NCI-H345 treated with DMSO at 0.1 percent for 48 hours (cell line): ENCODE measurements around the gene PTPRD.
"Not testable (repeated sequence)": the region's sequence is repeated elsewhere in the genome, so short reads cannot be mapped to it uniquely, and the experiment has no call there.

ENCODE experiments used
- DNase-seq: peaks from one replicate; lab custom pipeline; 2025; ENCODE audit not compliant: unreplicated experiment; lab: John Stamatoyannopoulos, UW

PTPRD gene

DNA sequence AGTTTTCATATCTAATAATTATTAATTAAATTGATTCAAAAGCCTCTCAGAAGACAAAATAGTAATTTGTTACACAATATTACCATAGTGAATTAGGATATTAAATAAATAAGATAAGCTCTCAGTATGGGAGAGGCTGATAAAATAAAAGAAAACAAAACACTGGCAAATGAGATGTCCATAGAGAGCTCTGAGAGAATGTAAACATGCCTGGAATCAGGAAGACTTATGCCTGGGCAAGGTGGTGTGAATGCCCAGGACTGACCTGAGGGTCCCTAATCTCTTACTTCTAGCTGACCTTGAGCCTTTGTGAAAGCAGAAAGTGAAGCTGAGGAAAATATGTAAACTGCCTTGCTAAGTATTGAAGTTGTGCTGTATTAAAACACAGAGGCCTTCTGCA is 616.5 kb downstream of the PTPRD start:
- no peak for DNase-seq

DNA sequence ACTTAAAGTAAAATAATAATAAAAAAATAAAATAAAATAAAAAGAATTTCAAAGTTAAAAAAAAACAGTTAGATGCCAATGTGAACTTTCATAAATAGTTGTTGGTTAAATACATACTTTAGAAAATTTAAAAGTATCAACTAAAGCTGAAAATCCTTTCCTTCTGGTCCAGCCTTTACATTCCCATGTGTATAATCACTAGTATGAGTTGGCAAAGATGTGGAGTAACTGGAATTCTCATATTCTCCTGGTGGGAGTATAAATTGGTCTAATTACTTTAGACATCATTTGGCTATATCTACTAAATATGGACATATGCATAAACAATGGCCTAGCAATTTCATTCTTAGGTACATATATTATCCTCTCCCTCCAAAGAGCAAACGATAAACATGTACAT is 619.9 kb downstream of the PTPRD start:
- DNase-seq: no peak

DNA sequence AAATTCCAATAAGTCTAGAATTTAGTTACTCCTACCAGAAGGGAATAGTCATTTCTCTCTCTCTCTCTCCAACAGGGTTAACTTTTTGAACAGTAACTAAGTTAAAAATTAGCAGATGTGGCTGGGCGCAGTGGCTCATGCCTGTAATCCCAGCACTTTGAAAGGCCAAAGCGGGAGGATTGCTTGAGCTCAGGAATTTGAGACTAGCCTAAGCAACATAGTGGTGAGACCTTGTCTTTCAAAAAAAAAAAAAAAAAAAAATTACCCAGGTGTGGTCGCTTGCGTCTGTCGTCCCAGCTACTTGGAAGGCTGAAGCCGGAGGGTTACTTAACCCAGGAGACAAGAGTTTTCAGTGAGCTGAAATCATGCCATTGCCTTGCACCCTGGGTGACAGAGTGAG is 639.7 kb downstream of the PTPRD start:
- DNase-seq: no peak

DNA sequence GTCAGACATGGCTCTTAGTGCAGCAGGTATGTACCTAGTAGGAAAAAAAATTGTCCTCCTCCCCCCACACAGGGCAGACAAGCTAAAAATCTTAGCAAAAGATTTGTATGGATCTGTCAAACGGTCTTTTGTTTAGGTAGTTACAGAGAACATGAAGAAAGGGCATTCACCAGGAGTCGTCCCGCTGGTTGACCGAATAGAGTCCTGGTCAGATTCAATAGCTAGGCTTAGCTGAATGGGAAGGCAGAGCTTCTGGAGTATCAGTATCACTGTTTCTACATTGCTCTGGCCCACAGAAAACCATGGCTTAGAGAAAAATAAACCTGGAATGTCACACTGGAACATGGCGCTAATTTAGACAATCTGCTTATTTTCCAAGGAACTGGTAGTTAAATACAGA is 642.3 kb downstream of the PTPRD start:
- DNase-seq: no peak

DNA sequence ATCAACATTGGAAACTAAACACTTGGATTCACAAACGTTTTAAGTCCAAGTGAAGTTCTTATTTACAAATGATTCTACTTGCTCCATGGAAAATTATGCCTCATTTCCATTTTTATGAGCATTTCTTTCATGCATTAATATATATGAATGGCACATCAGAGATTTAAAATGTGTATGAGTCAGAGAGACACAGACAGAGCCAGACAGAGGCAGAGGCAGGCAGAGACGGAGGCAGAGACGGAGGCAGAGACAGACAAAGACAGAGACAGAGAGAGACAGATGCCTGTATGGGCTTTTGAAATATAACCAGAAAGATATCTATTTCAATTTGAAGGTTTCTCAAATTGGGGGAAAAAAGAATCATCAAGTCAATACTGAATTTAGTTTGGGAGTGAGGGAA is 649.0 kb downstream of the PTPRD start:
- DNase-seq: no peak

DNA sequence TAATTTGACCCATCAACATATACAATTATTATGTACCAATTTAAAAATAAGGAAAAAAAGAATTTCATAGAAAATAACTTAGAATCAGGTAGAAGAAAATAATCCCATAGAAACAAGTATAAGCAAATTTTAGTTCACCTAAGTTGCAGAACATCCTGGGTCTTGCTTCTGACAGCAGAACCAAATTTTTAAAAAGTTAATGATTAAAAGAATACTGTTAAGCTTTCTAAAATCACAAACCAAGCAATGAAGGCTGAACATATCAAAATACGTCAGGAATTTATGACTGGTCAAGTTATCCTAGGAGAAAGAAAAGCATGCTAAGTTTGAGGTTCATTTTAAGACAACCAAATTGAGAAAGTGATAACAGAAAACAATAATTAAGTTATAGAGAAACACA is 650.9 kb downstream of the PTPRD start:
- no peak for DNase-seq

DNA sequence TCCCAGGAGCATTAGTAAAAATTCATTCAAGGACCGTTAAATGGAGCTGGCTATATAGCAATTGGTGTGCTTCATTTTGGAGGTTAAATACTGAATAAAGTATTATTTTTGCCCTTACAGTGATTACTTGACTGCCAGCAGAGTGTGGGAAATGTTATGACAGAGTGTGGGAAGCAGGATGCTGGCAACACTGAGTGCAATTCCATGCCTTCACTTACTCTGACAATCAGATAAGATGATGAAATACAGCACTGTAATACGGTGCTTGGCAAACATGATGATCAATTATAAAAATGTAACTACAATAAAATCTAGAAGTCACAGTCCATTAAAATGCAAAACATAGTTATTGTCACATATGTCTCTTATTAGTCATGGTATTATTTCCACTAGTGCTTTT is 651.3 kb downstream of the PTPRD start:
- DNase-seq: no peak

DNA sequence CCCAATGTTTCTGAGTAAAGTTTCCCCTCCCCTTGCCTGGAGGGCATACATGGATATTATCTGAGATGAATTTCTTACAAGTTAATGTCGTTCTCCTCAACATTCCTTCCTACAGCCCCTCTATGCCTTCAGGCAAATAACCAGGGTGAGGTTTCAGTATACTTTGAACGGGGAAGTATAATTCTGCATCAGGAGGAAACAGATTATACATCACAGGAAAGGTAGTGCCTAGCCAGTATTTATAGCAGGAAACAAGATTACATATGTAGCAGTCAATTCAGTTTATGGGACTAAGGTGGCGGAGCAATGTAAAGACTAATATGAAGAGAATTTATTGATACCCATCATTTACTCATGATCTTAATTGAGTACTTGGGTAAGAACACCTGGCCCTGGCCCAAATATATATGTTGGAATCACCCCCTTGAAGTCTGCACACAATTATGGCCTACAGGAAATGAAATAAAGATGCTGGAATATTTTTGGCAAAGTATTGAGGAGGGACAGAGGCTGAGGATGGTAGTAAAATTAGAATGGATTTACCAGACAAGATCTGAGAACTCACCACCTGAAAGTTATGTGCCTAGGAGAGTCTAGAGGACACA is 661.1 kb downstream of the PTPRD start:
- DNase-seq: no peak

DNA sequence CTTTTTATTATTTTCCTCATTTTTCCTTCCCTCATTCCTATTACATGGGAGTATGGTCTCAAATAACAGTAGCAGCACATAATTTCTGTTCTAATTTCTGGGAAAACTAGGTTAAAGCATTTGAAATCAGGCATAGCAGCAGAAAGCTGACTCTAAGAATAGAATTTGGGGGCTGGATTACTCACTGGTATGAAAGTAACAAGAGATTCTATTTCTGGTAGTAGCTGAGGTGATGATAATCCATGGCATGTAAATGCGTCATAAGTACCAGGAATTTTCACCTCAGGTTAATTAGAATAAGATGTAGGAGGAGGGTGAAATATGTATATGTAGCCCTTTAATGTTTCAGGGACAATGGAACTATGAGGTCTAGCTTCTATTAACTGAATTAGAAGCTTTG is 662.0 kb downstream of the PTPRD start:
- no peak for DNase-seq

DNA sequence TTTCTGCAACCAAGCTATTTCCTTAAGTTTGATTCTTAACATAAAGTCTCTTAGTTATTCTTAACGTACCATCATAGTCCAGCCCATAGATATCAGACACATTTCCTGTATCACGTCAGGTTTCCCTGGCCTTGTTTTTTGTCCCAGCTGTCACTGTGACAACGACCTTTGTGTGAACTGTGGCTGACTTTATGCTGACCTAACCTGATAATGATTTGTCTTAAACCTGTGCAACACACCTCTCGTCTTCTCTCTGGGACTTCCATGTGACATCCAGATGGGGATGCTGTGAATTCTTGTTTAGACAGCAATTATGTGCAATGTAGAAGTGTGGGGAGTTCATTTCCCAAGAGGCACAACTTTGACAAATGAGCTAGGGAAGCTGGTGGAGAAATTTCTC is 662.8 kb downstream of the PTPRD start:
- no peak for DNase-seq

DNA sequence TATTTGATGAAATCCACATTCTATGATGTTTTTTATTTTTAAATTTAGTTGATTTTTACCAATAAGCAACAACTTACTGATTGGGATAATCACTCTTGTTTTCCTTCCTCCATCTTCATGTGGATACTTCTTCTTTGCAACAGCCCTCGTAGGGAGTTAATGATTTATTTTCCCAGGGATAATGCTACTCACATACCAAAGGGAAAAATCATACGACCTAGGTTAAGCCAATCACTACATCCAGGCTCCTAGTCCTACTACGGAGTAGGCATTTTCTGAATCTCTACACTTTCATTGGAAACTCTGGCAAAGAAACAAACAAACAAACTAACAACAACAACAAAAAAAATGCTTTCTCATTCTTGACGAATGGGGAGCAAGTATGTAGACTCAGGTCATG is 663.4 kb downstream of the PTPRD start:
- DNase-seq: no peak

DNA sequence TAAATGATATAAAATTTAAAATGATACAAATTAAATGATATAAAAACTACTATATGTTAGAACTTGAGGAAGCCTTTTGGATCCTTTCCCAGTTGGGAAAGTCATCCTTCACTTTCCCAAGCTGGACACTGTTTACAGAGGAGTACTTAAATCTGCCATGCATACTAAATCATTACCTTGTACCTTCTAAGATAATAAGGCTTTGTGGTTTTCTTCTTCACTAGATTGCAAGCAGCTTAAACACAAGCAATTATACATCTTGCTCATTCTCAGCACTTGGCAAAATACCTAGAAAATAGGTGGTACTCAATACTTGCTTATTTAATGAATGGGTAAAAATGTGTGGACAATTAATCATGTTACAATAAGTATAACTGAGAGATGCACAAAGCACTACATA is 666.8 kb downstream of the PTPRD start:
- DNase-seq: no peak

DNA sequence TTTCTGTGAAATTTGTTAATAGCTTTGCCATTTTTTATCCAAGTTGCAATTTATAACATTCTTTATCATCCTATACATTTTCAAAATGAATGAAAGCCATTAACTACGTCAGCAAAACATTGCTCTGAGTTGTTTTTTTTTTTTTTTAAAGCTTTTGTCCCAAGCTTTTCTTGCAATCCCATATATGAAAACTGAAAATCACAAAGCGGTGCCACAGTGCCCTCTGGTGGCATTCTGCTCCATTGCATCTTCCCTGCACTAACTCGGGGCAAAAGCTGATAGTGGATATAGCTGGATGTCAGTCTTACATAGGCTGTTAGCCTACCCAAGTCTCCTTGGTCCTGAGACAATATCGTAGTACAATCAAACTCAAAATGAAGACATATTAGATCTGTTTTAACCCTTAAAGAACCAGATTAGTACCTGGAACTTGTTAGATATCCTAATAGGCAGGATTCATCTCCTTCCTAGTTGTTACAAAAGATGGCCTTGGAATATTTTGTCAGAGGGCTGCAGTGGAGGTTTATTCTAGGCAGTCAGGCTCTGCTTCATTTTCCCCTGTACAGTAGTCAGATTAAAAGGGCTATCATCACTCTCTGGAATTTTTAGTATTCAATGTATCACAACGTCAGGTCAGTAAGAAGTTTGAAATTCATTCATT is 669.9 kb downstream of the PTPRD start:
- peak; percentile 46 for DNase-seq

DNA sequence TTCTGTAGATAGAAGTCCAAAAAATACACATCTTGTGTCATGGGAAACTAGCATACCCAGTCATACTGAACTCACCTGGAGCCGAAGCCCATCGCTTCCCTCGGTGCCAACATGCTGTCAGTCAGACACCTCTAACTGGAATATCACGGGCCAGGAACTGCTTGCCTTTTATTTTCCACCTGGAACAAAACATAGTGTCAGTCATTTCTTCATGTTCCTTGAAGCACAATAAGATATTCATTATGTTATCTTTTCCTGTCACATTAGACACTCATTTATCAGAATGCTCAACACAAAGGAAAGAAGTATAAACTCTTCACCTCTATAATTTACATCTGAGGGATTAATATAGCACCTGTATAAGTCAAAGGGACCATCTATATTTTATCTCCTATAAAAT is 674.4 kb downstream of the PTPRD start:
- no peak for DNase-seq

DNA sequence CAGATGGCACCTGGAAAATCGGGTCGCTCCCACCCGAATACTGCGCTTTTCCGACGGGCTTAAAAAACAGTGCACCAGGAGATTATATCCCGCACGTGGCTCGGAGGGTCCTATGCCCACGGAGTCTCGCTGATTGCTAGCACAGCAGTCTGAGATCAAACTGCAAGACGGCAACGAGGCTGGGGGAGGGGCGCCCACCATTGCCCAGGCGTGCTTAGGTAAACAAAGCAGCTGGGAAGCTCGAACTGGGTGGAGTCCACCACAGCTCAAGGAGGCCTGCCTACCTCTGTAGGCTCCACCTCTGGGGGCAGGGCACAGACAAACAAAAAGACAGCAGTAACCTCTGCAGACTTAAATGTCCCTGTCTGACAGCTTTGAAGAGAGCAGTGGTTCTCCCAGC is 681.3 kb downstream of the PTPRD start:
- not testable (repeated sequence) for DNase-seq

DNA sequence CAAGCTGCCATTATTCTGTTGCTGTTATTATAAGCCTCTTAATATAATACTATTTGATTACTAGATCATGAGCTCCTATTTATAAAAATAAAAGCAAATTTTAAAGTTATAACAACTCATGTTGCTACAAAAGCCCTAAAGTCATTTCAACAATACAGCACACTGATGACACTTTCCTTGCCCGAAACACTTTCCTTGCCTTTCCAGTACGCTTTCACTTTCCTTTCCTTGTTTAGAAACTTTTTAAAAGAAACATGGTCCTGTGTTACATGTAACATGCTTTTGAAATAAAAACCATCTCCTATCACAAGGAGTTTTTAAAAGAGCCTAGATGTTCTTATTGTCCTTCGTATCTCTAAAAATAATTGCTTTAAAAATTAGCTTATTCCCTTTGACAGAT is 688.4 kb downstream of the PTPRD start:
- no peak for DNase-seq

DNA sequence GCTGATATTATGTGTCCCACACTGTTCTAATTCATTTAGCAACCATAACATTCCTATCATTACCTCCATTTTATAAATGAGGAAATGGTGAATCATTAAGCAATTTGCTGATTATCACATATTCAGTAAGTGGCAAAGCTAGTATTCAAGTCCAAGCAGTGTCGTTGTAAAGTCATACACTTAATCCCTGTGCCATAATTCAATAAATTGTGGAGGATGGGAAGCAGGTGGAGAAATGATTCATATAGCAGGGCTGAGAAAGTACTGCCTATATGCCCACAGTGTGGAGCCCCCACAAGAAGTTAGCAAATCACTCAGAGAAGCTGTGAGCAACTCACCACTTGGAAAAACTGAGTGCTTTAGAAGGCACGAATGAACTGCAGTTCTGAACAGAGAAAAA is 691.0 kb downstream of the PTPRD start:
- DNase-seq: no peak

DNA sequence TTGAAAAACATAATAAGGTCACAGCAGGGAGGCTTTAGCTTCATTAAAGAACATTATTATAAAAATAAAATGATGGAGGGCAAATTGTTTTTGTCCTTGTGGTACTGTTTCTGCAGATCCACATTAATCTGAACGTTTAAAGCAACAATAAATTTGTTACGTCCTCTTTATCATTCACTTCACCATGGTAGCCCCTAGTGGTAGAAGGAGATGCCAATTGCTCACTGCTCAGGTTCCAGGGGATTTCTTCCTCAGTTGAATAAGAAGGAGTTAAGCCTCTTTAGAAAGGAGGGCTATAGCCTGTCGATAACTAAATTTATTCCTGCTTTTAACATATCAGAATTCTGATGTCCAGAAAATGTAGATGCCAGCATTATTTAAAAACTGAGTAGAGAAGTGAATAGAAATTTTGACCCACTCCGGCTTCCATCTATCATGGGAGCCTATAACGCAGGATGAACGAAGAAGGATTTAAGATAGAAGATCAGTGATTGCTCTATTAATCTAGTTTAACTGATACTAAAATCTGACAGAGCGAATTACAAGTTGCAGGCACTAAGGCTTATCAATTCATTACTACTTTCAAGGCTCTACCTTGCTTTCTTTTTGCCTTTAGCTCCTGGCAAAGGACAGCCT is 692.3 kb downstream of the PTPRD start:
- no peak for DNase-seq

DNA sequence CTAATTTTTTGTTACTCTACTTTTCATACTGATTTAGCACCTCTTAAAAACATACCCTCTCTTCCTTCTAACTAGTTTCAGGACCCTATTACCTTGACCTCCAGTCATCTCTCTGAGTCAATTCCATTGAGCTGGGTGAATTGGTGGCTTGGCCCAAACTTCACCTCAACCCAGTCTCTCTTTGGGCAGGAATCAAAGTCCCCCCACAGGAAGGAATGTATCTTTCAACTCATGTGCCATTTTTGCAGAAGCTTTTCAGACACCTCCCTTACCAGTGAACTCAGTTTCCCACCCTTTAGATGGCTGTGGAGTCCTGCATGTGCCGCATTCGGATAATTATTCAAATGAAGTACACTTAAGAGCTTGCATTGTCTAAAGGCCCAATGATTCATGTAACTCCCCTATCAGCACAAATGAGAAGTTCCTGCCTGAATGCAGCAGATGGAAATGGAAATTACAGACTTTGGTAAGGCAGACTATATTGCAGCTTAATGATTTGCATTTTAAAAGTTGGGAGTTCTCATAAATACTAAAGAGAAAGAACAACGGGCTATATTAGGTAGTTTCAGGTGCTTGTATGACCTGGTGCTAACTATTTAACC is 693.5 kb downstream of the PTPRD start:
- DNase-seq: no peak

DNA sequence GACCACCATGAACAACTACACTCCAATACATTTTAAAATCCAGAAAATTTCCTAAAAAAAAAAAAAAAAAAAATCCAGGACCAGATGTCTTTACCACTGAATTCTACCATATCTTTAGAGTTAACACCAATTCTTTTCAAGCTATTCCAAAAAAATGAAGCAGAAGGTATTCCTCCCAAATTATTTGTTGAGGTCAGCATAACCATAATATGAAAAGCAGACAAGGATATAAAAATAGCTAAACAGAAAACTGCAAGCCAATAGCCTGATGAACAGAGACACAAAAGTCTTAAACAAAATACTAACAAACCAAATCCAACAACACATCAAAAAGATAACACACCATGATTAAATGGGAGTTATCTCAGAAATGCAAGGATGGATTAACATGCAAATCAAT is 695.4 kb downstream of the PTPRD start:
- DNase-seq: no peak

DNA sequence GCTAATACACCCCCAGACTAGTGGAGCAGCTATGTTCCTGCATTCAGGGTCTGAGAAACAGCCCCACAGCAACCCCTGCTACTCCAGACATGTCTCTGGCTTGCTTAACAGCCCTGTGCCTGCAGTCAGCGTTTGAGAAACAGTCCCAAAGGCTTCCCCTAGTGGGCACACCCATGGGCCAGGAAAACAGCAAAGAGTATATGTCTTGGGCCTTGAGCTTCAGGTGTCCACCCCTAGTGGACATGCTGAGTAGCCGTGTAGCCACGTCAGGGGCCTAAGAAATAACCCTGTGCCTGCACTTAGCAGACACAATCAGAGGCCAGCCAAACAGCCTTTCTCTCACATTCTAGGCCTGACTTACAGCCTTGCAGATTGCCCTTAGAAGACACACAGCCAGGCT is 698.6 kb downstream of the PTPRD start:
- DNase-seq: no peak

DNA sequence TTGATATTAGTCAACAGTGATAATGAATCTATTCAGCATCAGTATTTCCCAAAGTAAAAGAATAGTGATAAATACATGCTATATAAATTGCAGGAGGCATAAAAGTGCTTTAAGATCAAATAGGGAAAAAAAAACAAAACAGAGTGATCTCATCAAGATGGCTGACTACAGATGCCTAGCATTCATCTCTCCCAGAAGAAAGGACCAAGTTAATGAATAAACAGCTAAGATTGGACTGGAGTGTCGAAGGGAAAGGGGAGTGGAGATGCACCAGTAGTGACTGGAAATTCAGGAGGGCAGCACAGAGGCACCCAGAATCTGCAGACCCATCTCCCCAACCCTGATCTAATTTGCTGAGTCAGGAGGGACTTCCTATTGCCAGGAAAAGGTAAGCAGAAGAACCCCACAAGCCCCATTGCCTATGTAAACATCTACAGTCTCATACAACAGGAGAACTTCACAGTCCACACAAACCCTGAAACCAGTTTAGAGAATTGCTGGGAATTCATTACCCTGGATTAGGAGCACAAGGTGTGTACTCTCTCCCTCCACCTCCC is 699.4 kb downstream of the PTPRD start:
- no peak for DNase-seq
